AG04450 (cell line): ENCODE measurements around the gene UGT1A4. TPM values are rescaled to one million over a fixed set of nuclear protein-coding genes. Genes with fewer than 3 reads are reported as not detected.

Experiments used
- CTCF ChIA-PET: fragments of 300-600, 350-600 bp; formaldehyde crosslinking; extraction: SDS; loops from one replicate; lab custom pipeline; 2022; ENCODE audit warnings: antibody characterized with exemption, inconsistent platforms; lab: Charles Lee
- POLR2A ChIA-PET: fragments of 350-600 bp; formaldehyde crosslinking; extraction: SDS; loops from one replicate; lab custom pipeline; 2021; ENCODE audit warnings: antibody characterized with exemption, inconsistent platforms; lab: Yijun Ruan, JAX
- DNase-seq: peaks from one replicate; pipeline ENCODE4 v3.0.0-alpha.2; 2011; ENCODE audit warnings: low read depth, low spot score
- H3K27ac ChIP-seq: one replicate; pipeline ENCODE4 v1.5.1; 2012; ENCODE audit warnings: low read depth, low read length, control low read depth
- H3K27me3 ChIP-seq: one replicate; pipeline ENCODE4 v1.6.0; 2012; ENCODE audit warnings: low read length; ENCODE audit not compliant: control insufficient read depth, insufficient read depth
- H3K4me3 ChIP-seq: 2 replicates; pipeline ENCODE4 v1.5.1; 2011; ENCODE audit warnings: mild to moderate bottlenecking, low read depth, low read length, control low read depth
- H3K9me3 ChIP-seq: 2 replicates; pipeline ENCODE4 v1.5.1; 2012; ENCODE audit warnings: low read length; ENCODE audit not compliant: control insufficient read depth, insufficient read depth
- polyA plus RNA-seq: library from polyadenylated mRNA; depleted of rRNA; stranded (reverse); fragments of >200 nt; gene quantifications from 2 replicates; pipeline ENCODE4 v1.2.3, GENCODE V29; 2011
- TF ChIP-seq, protein P1 (sequence below): IDR thresholded peaks from 2 replicates; pipeline ENCODE4 v1.5.1; 2011; ENCODE audit warnings: low read depth, low read length, control low read depth, inconsistent platforms

Gene UGT1A4
- polyA plus RNA-seq, 1 experiment, result not detected

GRCh38 chr2:233674995-233675394, 43.5 kb upstream of the UGT1A4 start:
- Histone ChIP-seq H3K27me3 (peaks cover 7% of the 10 kb centered on the region), H3K9me3 (no peaks in the 10 kb centered on the region), H3K27ac (no peak overlapping the region), H3K4me3 (no peak overlapping the region)
- POLR2A ChIA-PET, result no interaction called here
- no peak for DNase-seq
- CTCF ChIA-PET, result no interaction called here
- TF ChIP-seq, protein P1, sequence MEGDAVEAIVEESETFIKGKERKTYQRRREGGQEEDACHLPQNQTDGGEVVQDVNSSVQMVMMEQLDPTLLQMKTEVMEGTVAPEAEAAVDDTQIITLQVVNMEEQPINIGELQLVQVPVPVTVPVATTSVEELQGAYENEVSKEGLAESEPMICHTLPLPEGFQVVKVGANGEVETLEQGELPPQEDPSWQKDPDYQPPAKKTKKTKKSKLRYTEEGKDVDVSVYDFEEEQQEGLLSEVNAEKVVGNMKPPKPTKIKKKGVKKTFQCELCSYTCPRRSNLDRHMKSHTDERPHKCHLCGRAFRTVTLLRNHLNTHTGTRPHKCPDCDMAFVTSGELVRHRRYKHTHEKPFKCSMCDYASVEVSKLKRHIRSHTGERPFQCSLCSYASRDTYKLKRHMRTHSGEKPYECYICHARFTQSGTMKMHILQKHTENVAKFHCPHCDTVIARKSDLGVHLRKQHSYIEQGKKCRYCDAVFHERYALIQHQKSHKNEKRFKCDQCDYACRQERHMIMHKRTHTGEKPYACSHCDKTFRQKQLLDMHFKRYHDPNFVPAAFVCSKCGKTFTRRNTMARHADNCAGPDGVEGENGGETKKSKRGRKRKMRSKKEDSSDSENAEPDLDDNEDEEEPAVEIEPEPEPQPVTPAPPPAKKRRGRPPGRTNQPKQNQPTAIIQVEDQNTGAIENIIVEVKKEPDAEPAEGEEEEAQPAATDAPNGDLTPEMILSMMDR, result no peak

DNA sequence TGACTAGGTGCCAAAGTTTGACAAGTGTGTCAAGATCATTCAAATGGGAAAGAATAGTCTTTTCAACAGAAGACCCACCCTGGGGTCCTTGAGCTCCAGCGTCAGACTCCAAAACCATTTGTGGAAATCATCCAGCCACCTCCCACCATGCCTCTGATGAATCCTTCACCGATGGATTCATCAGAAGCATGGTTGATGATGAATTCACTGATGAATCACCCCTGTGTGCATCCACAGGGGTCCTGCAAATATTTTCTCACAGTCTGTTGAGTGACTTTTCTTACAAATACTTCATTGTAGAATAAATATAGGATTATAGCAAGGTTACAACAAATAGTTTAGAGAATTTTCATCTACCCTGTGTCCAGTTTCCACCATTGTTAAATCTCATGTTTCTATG, 42.5 kb upstream of the UGT1A4 start:
- Histone ChIP-seq H3K4me3 (no peak overlapping the region), H3K27me3 (peaks cover 3% of the 10 kb centered on the region), H3K9me3 (no peaks in the 10 kb centered on the region), H3K27ac (no peak overlapping the region)
- no peak for DNase-seq
- ChIA-PET CTCF (no interaction called here), POLR2A (no interaction called here)
- TF ChIP-seq, protein P1, result no peak

- Histone ChIP-seq H3K9me3 (no peaks in the 10 kb centered on the region), H3K27ac (no peak overlapping the region), H3K27me3 (no peaks in the 10 kb centered on the region), H3K4me3 (no peak overlapping the region)
- DNase-seq, result no peak
- ChIA-PET POLR2A (no interaction called here), CTCF (no interaction called here)
- TF ChIP-seq, protein P1, result no peak
Observed at GRCh38 chr2:233679196-233679595, 39.3 kb upstream of the UGT1A4 start.

- Histone ChIP-seq H3K9me3 (no peaks in the 10 kb centered on the region), H3K27ac (no peak overlapping the region), H3K27me3 (no peaks in the 10 kb centered on the region), H3K4me3 (no peak overlapping the region)
- ChIA-PET CTCF (no interaction called here), POLR2A (no interaction called here)
- TF ChIP-seq, protein P1, result no peak
- no peak for DNase-seq
Observed at GRCh38 chr2:233680361-233681045, 38.0 kb upstream of the UGT1A4 start.

DNA sequence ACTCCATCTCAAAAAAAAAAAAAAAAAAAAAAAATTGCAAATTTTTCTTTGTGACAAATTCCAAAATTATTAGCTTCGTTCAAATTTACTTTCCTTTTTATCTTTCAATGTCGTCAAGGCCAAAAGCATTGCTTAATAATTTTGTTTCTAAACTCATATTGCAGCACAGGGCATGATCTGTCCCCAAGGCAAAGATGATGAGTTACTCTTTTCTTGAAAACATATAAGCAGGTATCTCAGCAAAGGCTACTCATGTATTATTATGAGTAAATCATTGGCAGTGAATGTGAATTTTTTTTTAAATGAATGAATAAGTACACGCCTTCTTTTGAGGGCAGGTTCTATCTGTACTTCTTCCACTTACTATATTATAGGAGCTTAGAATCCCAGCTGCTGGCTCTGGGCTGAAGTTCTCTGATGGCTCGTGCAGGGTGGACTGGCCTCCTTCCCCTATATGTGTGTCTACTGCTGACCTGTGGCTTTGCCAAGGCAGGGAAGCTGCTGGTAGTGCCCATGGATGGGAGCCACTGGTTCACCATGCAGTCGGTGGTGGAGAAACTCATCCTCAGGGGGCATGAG, 36.9 kb upstream of the UGT1A4 start, which contains the start of gene UGT1A7:
Gene UGT1A7 (plus strand): TSS at position 381 of the 579 bp plus-strand sequence. CDS start 37 bp downstream, at position 418.
- Histone ChIP-seq H3K9me3 (no peaks in the 10 kb centered on the region), H3K27me3 (no peaks in the 10 kb centered on the region), H3K27ac (no peak within 1 kb of the TSS), H3K4me3 (no peak within 1 kb of the TSS)
- ChIA-PET CTCF (no interaction called here), POLR2A (no interaction called here)
- no peak for DNase-seq
- TF ChIP-seq, protein P1, result no peak
